Effector CD4-positive, alpha-beta T cell (primary cell): ENCODE results near the gene MPP2.
"Not testable (repeated sequence)": the region's sequence is repeated elsewhere in the genome, so short reads cannot be mapped to it uniquely, and the experiment has no call there.

Experiments used
- DNase-seq: peaks from one replicate; pipeline ENCODE4 v3.0.0-alpha.2; 2020

MPP2 gene

GRCh38 chr17:43844241-43844640 is 63.1 kb downstream of the MPP2 start:
- DNase-seq: no peak

- DNase-seq: no peak
Observed at GRCh38 chr17:43842975-43843325, 64.4 kb downstream of the MPP2 start.

GRCh38 chr17:43842091-43842974 is 65.0 kb downstream of the MPP2 start:
- not testable (repeated sequence) for DNase-seq

- DNase-seq: no peak
Observed at GRCh38 chr17:43841282-43841681, 66.1 kb downstream of the MPP2 start.

- DNase-seq: no peak
Observed at GRCh38 chr17:43840814-43841213, 66.5 kb downstream of the MPP2 start.

- no peak for DNase-seq
Observed at GRCh38 chr17:43839670-43840108, 67.6 kb downstream of the MPP2 start.

- no peak for DNase-seq
Observed at GRCh38 chr17:43834106-43834505, 73.2 kb downstream of the MPP2 start.

- peak; percentile 24 for DNase-seq
Observed at GRCh38 chr17:43832976-43833829, 74.1 kb downstream of the MPP2 start, which contains the start of gene MPP3. TSS of gene MPP3 (minus strand) at chr17:43833146. CDS start at chr17:43831906, 1,240 bp downstream.

- DNase-seq: no peak
Observed at GRCh38 chr17:43832168-43832975, 75.0 kb downstream of the MPP2 start.

- no peak for DNase-seq
Observed at GRCh38 chr17:43831633-43832032, 75.7 kb downstream of the MPP2 start.

- no peak for DNase-seq
Observed at GRCh38 chr17:43830510-43831140, 76.7 kb downstream of the MPP2 start.

GRCh38 chr17:43829738-43830137 is 77.6 kb downstream of the MPP2 start:
- no peak for DNase-seq

GRCh38 chr17:43827596-43827995 is 79.7 kb downstream of the MPP2 start:
- DNase-seq: no peak

- DNase-seq: no peak
Observed at GRCh38 chr17:43826206-43826605, 81.1 kb downstream of the MPP2 start.

GRCh38 chr17:43825567-43825966 is 81.8 kb downstream of the MPP2 start:
- DNase-seq: no peak
